Fibroblast of lung (primary cell): Measurements from ENCODE around the gene ETS2. TPM values are rescaled to one million over a fixed set of nuclear protein-coding genes. Genes with fewer than 3 reads are reported as not detected.

ENCODE experiments used
- DNase-seq, 2 donors: peaks; one replicate each; pipeline versions ENCODE4 v3.0.0 to v3.0.0-alpha.2; 2010; ENCODE audit warnings: low read depth in 2 of 2
- H2AFZ ChIP-seq: 2 replicates; pipeline ENCODE4 v1.5.1; 2012; ENCODE audit warnings: low read length, control low read depth, inconsistent platforms
- H3K27ac ChIP-seq: 2 replicates; pipeline ENCODE4 v1.5.1; 2011; ENCODE audit warnings: low read length, control low read depth; ENCODE audit not compliant: insufficient read depth
- H3K27me3 ChIP-seq: 2 replicates; pipeline ENCODE4 v1.5.1; 2011; ENCODE audit warnings: mild to moderate bottlenecking, low read length; ENCODE audit not compliant: control insufficient read depth, insufficient read depth
- H3K36me3 ChIP-seq: 2 replicates; pipeline ENCODE4 v1.5.1; 2011; ENCODE audit warnings: low read length; ENCODE audit not compliant: control insufficient read depth, insufficient read depth
- H3K4me1 ChIP-seq: 2 replicates; pipeline ENCODE4 v1.5.1; 2011; ENCODE audit warnings: low read length; ENCODE audit not compliant: control insufficient read depth, insufficient read depth; ENCODE audit errors: extremely low read depth
- H3K4me2 ChIP-seq: 2 replicates; pipeline ENCODE4 v1.5.1; 2011; ENCODE audit warnings: low read length, control low read depth; ENCODE audit not compliant: insufficient read depth; ENCODE audit errors: extremely low read depth
- H3K4me3 ChIP-seq, 4 experiments: fragments of 200-600 bp in 1 of 4; sonication (generic) in 1 of 4; replicated peaks in 1 of 4; 2 replicates each; pipeline ENCODE4 v1.5.1; 2011 to 2016; ENCODE audit warnings: low read length in 4 of 4, low read depth in 3 of 4, mild to moderate bottlenecking in 3 of 4, control low read depth in 2 of 4, inconsistent platforms in 1 of 4, mixed read lengths in 1 of 4; ENCODE audit not compliant: insufficient read depth in 1 of 4; ENCODE audit errors: control extremely low read depth in 1 of 4
- H3K79me2 ChIP-seq: 2 replicates; pipeline ENCODE4 v1.5.1; 2012; ENCODE audit warnings: mild to moderate bottlenecking, low read length, inconsistent platforms; ENCODE audit not compliant: control insufficient read depth, insufficient read depth
- H3K9ac ChIP-seq: 2 replicates; pipeline ENCODE4 v1.5.1; 2011; ENCODE audit warnings: mild to moderate bottlenecking, low read length, control low read depth; ENCODE audit not compliant: insufficient read depth
- H3K9me3 ChIP-seq: 2 replicates; pipeline ENCODE4 v1.5.1; 2012; ENCODE audit warnings: low read depth, low read length; ENCODE audit not compliant: control insufficient read depth, insufficient read depth
- H4K20me1 ChIP-seq: 2 replicates; pipeline ENCODE4 v1.5.1; 2011; ENCODE audit warnings: low read length; ENCODE audit not compliant: control insufficient read depth, insufficient read depth; ENCODE audit errors: extremely low read depth
- CTCF ChIP-seq, 2 donors: IDR thresholded peaks in 1 of 2; conservative IDR thresholded peaks in 1 of 2; 1 replicate in 1 of 2; 2 replicates in 1 of 2; pipeline ENCODE4 v1.5.1; 2011 to 2012; ENCODE audit warnings: low read length in 2 of 2, control low read depth in 1 of 2, inconsistent platforms in 1 of 2, low read depth in 1 of 2, mild to moderate bottlenecking in 1 of 2
- EZH2 ChIP-seq: IDR thresholded peaks from 2 replicates; pipeline ENCODE4 v1.5.1; 2012; ENCODE audit warnings: low read length, control low read depth, mild to moderate bottlenecking; ENCODE audit errors: missing control alignments
- polyA plus RNA-seq, 2 donors: library from polyadenylated mRNA; depleted of rRNA in 1 of 2; stranded (reverse) in 1 of 2; unstranded in 1 of 2; fragments of >200 nt; gene quantifications; 2 replicates each; pipeline ENCODE4 v1.2.1, GENCODE V29; 2011 to 2012; ENCODE audit warnings: missing spikeins in 1 of 2
- total RNA-seq: library from RNA; depleted of rRNA; stranded (reverse); fragments of >200 nt; gene quantifications from 2 replicates; pipeline ENCODE4 v1.2.1, GENCODE V29; 2014

ETS2 gene
- total and polyA plus RNA-seq, 2 donors (not counting 1 experiment from before 2014, with no cell fraction given), result 28.0 to 77.3 TPM

GRCh38 chr21:38796424-38796823, 9.3 kb upstream of the ETS2 start:
- no peak overlapping the region for H3K27ac ChIP-seq
- DNase-seq, result peak; percentile 58 to 79
- no peak overlapping the region for H3K4me2 ChIP-seq

GRCh38 chr21:38797470-38797869, 8.3 kb upstream of the ETS2 start:
- TF ChIP-seq CTCF (conservative IDR thresholded peaks at IDR 0.05 in 1 of 2, IDR thresholded peaks at IDR 0.05 in 1 of 2; ENCODE audit: low read depth in 1 of 2, low read length in 2 of 2) (no peak), EZH2 (no peak)
- no peaks in the 10 kb centered on the region for H3K4me1 ChIP-seq
- no peak overlapping the region for H3K9ac ChIP-seq
- H3K4me3 ChIP-seq, result no peak overlapping the region
- no peak overlapping the region for H3K4me2 ChIP-seq
- no peak overlapping the region for H3K27ac ChIP-seq
- DNase-seq, result peak in 1 of 2 donors; percentile 21
- H3K9me3 ChIP-seq, result no peaks in the 10 kb centered on the region
- no peaks in the 10 kb centered on the region for H3K27me3 ChIP-seq
- no peaks in the 10 kb centered on the region for H3K36me3 ChIP-seq
- H4K20me1 ChIP-seq, result no peaks in the 10 kb centered on the region
- no peak overlapping the region for H2AFZ ChIP-seq
- H3K79me2 ChIP-seq, result no peaks in the 10 kb centered on the region

More at GRCh38 chr21:38796424-38796823, 9.3 kb upstream of the ETS2 start:
- no peaks in the 10 kb centered on the region for H3K9me3 ChIP-seq
- H4K20me1 ChIP-seq, result no peaks in the 10 kb centered on the region
- no peak overlapping the region for H3K9ac ChIP-seq
- H3K4me3 ChIP-seq, result no peak overlapping the region
- H3K36me3 ChIP-seq, result no peaks in the 10 kb centered on the region
- no peaks in the 10 kb centered on the region for H3K4me1 ChIP-seq
- no peaks in the 10 kb centered on the region for H3K79me2 ChIP-seq
- H3K27me3 ChIP-seq, result no peaks in the 10 kb centered on the region
- TF ChIP-seq EZH2 (no peak), CTCF (conservative IDR thresholded peaks at IDR 0.05 in 1 of 2, IDR thresholded peaks at IDR 0.05 in 1 of 2; ENCODE audit: low read depth in 1 of 2, low read length in 2 of 2) (peak in 1 of 2 donors; percentile 7)
- no peak overlapping the region for H2AFZ ChIP-seq

GRCh38 chr21:38798081-38798480, 7.6 kb upstream of the ETS2 start:
- Histone ChIP-seq H3K4me2 (no peak overlapping the region), H3K79me2 (no peaks in the 10 kb centered on the region), H3K27me3 (no peaks in the 10 kb centered on the region), H3K4me1 (no peaks in the 10 kb centered on the region), H2AFZ (no peak overlapping the region), H3K27ac (no peak overlapping the region), H3K4me3 (no peak overlapping the region), H3K36me3 (no peaks in the 10 kb centered on the region), H3K9ac (no peak overlapping the region), H3K9me3 (no peaks in the 10 kb centered on the region), H4K20me1 (no peaks in the 10 kb centered on the region)
- DNase-seq, result no peak
- TF ChIP-seq EZH2 (no peak), CTCF (conservative IDR thresholded peaks at IDR 0.05 in 1 of 2, IDR thresholded peaks at IDR 0.05 in 1 of 2; ENCODE audit: low read depth in 1 of 2, low read length in 2 of 2) (no peak)
